ENCODE data around the gene RPL27.
"Not testable (repeated sequence)": the region's sequence is repeated elsewhere in the genome, so short reads cannot be mapped to it uniquely, and the experiment has no call there.

RPL27 gene

DNA sequence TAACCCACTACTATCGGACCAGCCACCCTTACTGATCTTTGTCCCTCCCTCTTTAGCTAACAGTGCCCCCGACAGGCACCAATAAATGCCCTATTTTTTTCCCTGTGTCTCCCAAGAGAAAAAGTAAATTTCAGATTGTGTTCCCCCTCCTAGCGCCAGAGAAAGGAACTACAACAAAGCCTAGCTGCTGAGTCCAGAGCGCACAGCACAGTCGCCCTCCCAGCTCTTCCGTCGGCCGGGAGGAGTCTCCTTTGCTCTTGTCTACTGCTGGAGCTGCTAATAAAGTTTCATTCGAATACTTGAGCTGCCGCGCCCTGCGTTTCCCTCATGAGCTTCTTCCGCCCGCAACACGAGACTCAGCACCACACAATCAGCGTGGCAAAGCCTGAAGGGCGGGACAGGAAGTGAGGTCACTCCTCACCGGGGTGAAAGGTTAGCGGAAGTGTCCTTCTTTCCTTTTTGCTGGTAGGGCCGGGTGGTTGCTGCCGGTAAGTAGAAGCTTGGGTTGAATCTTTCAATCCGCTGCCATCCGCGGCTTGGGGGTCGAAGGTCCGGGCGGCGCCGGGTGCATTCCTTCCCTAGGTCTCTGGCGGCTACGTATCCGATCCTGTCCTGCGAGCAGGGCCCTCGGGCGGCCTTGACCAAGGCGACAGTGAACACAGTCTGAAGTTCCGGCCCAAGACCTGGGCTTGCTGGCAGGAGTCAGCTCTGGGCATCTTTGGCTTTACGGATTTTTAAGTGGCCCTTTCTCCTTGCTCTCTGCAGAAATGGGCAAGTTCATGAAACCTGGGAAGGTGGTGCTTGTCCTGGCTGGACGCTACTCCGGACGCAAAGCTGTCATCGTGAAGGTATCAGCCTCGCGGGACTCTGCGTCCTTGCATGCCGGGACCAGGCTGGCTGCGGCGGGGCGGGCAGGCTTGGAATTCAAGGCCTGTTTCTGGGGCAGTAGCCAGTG, at the start of gene RPL27:
RPL27 (plus strand) TSS at position 436 of the 955 bp plus-strand sequence; CDS start at position 768, 332 bp downstream.
- DNase-seq: peak; percentile 98

DNA sequence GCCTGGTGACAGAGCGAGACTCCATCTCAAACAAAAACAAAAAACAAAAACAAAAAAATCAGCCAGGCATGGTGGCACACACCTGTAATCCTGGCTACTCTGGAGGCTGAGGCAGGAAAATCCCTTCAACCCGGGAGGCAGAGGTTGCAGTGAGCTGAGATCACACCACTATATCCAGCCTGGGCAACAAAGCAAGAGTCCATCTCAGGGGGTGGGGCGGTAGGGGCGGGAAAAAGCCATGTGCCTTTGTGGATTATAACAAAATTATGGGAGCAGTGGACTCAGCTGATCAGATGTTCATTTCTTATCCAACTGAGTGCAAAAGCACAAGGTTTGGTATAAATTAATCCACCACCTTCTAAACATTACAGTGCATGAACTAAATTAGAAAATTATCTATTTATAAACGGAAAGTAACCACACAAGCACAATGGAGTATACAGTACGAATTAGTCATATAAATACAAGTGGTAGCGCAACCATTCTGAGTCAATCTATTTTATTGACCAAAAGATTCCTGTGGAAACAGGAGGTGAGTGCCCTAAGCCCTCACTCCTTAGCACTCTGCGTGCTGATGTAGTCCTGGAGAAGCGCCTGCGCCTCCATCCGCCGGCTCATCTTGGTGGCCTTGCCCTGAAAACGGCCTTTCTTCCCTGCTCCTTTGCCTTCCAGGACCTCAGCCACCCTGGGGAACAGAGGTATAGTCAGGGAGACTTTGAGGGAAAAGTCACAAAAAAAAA, 48.0 kb upstream of the RPL27 start:
- no peak for DNase-seq

DNA sequence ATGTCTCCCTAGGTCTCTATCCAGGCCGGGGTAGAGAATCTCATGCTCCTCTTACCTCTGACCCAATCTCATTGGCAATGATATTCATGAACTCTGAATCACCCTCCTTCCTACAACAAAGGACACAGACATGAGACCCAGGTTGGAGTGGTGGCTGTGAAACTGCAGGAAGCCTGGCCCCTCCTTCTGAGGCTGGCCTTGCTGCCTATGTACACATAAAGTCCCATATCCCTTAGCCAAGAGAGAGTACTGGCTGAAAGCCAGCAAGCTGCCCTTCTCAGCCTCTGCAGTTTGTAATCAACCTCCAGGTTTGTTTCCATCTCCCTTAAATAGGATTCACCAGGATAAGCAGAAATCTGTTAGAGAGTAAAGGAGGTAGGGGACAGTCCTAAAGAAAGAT, 44.5 kb upstream of the RPL27 start:
- no peak for DNase-seq

DNA sequence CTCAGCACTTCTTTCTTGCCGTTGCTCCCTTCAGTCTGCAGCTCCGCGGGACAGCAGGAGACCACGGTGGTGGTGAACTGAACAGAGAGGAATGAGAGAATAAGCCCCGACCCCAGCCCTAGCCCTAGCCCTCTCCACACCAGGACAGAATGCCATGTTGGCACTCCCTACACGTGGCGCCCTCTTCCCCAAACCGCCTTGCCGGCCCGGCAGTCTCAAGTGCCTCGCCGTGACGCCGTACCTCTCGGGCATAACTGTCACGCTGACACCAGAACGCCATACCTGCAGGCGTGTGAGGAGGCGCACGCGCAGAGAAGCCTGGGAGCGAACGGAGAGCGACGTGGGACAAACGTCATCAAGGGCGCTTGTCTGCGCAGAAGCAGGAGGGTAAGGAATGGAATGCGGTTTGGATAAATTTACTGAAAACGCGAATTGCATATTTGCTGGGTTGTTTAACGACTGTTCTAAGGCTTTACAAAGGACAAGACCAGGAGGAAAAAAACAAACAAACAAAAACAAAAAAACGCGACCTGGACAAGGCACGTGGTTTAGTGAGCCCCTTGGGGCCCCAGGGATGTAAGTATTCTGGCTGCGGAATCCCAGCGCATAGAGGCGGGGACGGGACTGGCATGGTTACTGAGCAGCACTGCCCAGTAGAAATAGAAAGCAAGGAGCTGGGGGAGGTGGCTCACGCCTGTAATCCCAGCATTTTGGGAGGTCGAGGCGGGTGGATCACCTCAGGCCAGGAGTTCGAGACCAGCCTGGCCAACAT, 33.9 kb upstream of the RPL27 start, which contains the start of gene AARSD1:
AARSD1 (minus strand) TSS at position 294 of the 772 bp plus-strand sequence; CDS start at position 280, 14 bp downstream.
- peak; percentile 81 for DNase-seq

DNA sequence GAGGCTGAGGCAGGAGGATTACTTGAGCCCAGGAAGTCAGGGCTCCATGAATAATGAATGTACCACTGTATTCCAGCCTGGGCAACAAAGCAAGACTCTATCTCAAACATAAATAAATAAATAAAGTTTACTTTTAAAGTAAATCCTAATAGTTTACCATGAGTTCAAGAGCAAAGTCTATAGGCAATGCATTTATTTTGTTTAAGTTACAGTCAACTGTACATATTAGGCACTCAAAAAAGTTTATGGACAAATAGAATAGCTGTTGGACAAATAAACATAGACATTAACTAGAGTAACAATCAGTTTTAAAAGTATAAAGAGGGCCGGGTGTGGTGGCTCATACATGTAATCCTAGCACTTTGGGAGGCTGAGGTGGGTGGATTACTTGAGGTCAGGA, 30.3 kb upstream of the RPL27 start:
- no peak for DNase-seq

DNA sequence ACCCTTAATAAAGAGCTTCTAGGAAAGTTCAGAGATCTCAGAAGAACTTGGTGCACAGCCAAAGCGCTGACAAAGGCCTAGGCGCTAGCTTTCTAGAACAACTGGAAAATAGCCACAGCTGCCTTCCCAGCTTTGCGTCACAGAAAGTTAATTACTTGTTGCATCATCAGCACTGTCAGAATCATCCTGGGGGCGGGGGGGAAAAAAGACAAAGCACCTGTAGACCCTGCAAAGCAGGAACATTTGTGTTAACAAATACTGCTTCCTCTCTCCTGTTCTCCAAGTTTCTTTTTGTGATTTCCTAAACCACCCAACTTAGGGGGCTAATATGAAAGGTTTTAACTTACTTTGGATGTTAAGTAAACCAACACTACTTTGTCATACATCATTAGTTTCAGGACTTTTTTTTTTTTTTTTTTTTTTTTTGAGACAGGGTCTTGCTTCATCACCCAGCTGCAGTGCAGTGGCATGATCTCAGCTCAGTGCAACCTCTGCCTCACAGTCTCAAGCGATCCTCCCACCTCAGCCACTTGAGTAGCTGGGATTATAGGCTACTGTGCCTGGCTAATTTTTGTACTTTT, 29.1 kb upstream of the RPL27 start:
- DNase-seq: no peak

DNA sequence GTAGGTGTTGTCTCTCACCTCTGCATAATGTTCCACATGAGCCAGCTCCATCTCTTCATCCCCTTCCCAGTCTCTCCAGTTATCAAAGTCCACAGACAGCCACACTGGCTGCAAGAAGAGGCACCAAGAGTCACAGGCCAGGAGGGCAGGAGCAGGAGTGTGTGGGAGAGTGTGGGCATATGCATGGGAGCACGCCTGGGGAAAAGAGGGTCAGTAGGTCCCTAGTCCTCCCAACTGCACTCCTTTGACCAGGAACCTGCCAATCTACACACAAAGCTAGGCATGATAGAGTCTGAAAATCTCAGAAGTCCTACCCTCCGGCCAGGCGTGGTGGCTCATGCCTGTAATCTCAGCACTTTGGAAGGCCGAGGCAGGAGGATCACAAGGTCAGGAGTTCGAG, 26.6 kb upstream of the RPL27 start:
- no peak for DNase-seq

DNA sequence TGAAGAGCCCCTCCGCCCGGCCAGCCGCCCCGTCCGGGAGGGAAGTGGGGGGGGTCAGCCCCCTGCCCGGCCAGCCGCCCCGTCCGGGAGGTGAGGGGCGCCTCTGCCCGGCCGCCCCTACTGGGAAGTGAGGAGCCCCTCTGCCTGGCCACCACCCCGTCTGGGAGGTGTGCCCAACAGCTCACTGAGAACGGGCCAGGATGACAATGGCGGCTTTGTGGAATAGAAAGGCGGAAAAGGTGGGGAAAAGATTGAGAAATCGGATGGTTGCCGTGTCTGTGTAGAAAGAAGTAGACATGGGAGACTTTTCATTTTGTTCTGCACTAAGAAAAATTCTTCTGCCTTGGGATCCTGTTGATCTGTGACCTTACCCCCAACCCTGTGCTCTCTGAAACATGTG, 24.9 kb upstream of the RPL27 start:
- DNase-seq: not testable (repeated sequence)

DNA sequence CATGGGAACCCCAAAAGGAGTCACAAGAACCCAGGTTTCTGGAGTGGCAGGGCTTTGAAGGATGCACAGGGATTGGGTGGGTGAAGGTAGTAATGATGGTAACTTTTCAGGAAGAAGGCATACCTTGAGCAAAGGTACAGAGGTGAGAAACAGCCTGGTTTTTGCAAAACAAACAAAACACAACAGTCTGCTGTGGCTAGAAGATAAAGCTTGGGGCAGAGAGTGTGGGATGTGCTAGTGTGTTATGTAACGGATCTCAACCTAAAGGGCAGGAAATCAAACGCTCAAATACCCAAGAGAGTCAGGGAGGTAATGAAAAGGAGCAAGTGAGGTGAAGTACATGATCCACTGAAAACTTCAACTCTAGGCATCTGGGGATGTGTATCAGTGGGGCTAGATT, 23.0 kb upstream of the RPL27 start:
- no peak for DNase-seq

DNA sequence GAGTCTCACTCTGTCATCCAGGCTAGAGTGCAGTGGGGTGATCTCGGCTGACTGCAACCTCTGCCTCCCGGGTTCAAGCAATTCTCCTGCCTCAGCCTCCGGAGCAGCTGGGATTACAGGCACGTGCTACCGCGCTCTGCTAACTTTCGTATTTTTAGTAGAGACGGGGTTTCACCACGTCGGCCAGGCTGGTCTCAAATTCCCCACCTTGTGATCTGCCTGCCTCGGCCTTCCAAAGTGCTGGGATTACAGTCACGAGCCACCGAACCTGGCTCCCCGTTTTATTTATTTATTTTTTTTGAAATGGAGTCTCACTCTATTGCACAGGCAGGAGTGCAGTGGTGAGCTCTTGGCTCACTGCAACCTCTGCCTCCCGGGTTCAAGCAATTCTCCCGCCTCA, 22.5 kb upstream of the RPL27 start:
- DNase-seq: not testable (repeated sequence)

DNA sequence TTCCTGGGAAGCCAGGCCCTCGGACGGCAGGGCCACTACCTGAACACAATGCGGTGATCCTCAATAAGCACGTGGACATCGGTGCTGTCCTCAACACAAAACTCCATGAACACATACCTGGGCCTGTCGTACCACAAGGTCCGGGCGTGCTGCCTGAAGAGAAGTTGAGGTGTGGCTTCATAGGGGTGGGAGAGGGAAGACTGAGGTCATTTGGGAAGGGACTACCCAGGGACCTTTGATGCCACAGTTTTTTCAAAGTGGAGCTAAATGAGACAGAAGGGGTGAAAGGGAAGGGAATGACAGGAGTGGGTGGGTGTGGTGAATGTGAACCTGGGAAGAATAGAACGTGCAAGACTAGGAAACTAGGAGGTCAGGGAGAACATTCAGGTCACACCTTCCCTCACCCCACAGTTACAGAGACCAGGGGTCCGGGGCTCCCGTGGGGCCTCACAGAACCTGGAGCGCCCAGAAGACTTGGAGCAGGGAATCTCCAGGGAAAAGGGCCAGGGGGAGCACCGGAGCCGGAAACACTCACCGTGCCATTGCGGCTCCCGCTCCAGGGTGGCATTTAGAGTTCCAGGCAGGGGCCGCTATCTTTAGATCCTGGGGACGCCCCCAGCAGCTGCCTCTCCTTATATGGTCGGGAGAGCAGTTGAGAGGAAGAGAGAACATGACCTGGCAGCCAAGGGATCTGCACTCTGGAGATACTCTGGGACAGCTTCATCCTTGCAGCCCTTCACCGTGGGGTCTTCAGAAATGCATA, 18.5 kb upstream of the RPL27 start, which contains the start of gene PTGES3L:
PTGES3L (minus strand) TSS at position 570 of the 763 bp plus-strand sequence; CDS start at position 543, 27 bp downstream.
- no peak for DNase-seq

DNA sequence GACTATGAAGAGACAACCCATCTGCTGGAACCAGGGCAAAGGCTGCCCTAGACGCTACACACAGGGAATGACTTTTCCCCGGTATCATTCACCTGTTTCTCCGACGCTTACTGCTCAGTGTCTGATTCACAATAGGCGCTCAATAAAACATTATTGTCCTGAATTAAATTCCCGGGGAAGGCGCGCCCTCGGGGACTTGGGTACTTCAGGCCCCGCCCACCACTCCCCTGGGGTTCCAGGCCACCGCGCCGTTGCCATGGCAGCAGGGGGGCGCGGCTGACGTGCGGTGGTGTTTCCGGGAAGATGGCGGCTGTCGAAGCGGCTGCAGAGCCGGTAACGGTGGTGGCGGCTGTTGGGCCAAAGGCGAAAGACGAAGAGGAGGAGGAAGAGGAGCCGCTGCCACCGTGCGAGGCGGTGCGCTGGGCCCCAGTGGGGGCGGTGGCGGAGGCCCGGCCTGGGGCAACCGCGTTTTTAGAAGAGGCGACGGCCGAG, 17.9 kb upstream of the RPL27 start, which contains the start of gene RUNDC1:
RUNDC1 (plus strand) TSS at position 292 of the 492 bp plus-strand sequence; CDS start at position 304, 12 bp downstream.
- peak; percentile 86 for DNase-seq

DNA sequence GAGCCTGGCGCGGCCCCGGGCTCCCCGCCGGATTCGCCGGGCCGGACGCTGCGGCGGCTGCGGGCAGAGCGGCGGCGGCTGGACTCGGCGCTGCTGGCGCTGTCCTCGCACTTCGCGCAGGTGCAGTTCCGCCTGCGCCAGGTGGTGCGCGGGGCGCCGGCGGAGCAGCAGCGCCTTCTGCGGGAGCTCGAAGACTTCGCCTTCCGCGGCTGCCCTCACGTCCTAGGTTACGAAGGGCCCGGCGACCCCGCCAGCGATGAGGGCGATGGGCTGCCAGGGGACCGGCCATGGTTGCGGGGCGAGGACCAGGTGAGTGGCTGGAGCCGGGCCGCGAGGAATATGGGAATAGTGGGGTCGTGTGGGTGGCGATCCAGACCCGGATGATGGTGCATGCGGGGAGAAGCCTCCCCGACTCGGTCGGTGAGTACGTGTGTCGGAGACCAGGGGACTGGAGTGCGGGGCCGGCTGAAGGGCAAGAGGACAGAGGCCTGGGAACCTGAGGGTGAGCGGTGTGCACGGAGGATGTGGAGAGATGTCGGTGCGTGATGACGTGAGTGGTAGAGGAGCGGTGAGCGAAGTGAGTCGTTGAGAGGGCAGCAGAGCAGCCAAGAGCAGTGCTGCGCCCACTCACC, 17.3 kb upstream of the RPL27 start:
- peak; percentile 31 for DNase-seq

DNA sequence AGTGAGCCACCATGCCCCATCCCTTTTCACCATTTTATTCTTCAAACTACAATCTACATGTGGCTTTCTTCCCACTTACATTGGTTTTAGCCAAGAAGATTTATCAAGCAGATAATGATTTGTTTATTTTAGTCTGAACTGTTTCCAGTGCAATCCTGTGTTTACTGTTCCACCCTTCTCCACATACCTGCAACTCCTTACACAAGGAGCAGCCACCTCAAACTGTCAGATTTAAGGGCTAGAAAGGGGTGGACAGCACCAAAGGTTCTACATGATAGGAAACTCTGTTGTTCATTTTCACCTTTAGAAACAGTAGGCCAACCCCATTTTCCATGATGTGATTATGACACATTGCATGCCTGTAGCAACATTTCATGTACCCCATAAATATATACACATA, 16.0 kb upstream of the RPL27 start:
- DNase-seq: no peak

DNA sequence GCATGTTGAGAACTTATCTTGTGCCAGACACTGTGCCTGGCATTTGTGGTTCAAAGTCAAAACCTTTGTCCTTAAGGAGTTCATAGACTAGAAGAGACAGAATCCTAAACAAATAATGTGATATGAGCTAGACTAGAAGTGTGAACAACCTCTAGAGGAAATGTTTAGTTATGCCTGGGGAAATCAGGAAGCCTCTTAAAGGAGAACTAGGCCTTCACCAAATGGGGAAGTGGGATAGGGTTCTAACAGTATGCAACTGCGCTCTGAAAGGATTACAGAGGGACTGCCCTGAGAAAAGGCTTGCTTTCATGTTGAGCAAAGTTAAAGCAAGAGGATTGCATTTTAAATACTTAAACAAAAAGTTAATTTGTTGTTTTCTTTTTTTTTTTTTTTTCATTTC, 13.0 kb upstream of the RPL27 start:
- no peak for DNase-seq

DNA sequence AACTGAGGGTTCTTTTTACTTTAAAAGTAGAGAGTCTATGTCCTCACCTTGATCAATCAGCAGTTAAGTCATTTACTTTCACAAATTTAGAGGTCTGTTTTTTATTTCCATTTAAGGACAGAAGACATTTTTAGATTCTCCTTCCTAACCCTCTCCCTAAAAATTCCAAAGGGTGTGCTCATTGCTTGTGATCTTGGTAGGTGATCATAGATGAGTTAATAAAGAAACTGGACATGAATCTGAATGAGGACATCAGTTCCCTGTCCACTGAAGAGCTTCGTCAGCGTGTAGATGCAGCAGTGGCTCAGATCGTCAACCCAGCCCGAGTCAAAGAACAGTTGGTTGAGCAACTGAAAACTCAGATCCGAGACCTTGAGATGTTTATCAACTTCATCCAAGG, 9.1 kb upstream of the RPL27 start:
- DNase-seq: no peak

DNA sequence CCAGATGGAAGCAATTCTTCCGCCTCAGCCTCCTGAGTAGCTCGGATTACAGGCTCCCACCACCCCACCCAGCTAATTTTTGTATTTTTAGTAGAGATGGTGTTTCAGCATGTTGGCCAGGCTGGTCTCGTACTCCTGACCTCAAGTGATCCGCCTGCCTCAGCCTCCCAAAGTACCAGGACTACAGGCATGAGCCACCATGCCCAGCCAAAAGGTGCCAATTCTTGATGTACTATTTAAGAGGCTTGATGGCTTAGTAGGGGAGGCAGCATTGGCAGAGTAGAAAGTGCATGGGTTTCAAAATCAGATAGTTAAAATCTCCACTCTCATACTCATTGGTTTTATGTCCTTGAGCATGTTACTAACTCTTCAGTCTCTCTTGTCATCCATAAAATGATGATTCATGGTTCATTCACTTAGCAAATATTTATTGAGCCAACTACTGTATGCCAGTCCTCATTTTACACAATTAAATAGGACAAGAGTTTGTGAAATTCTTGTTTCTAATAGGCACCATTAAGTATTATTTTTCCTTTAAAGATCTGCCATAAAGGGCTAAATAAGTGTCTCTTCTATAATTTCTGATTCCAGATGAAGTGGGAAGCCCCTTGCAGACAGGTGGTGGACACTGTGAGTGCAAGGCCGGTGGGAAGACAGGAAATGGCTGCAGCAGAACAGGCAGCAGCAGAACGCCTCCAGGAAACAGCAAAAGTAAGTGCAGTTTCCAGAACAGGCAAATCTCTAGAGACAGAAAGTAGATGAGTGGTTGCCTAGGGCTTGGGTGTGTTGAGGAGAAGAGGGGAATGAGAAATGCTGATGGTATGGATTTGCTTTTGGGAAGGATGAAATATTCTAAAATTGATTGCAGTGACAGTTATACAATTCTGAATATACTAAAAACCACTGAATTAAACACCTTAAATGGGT, 8.2 kb upstream of the RPL27 start:
- DNase-seq: no peak

DNA sequence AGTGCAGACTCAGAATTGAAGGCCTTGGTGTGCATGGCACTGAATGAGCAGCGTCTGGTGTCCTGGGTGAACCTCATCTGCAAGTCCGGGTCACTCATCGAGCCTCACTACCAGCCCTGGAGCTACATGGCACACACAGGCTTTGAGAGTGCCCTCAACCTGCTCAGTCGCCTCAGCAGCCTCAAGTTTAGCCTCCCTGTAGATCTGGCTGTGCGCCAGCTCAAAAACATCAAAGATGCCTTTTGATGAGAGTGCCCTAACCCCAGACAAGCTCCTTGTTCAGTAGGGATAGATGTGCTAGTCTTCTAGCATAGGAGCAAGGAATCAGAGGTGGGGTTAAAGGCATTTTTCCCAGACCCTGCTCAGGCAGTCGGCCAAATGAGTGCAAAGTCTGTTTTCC, 6.7 kb upstream of the RPL27 start:
- no peak for DNase-seq

DNA sequence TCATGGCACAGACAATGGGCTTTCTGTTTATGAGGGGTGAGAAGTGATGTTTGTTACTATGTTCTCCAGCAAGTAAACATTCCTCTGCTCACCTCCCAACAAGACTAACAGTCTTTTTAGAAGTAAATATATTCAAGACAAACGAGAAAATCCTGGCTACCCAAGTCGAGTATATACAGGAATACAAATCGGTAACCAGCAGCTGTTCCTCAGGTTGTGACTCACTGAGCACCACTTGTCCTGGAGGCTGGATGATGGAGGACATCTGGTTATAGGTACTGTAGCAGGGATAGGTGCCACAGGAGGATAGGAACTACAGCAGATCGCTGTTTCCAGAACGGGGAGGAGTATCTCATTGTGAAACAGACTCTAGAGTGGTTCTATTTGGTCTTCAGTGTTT, 5.3 kb upstream of the RPL27 start:
- DNase-seq: no peak

DNA sequence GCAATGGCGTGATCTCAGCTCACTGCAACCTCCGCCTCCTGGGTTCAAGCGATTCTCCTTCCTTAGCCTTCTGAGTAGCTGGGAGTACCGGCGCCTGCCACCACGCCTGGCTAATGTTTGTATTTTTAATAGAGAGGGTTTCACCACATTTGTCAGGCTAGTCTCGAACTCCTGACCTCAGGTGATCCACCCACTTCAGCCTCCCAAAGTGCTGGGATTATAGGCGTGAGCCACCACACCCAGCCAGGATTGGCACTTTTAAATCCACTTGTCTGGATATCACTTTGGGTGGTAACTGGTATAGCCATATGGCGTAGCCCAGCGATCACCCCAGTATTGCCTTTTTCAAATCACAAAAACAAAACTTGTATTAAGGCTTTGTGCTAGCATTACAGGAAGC, 4.3 kb upstream of the RPL27 start:
- not testable (repeated sequence) for DNase-seq

Measured in activated effector memory CD4-positive, alpha-beta T cell treated with Interleukin-2 at 50 U/mL for 16 hours (primary cell).